ENCODE results near the gene PLA2R1.

- TF ChIP-seq EZH2 (IDR thresholded peaks at IDR 0.05; ENCODE audit: borderline replicate concordance, low read length) = no peak
- TF ChIP-seq CTCF (IDR thresholded peaks at IDR 0.05; ENCODE audit: low read length) = no peak
Observed at GRCh38 chr2:160015746-160016145, 46.7 kb downstream of the PLA2R1 start.
